NCI-H2196 treated with DMSO at 0.1 percent for 48 hours (cell line): ENCODE data around the gene MSANTD3.
A peak's percentile ranks its signal among the peaks of the same experiment; 100 is the strongest.
"Not testable (repeated sequence)": the region's sequence is repeated elsewhere in the genome, so short reads cannot be mapped to it uniquely, and the experiment has no call there.

Experiments
- DNase-seq: peaks from one replicate; lab custom pipeline; 2025; ENCODE audit not compliant: unreplicated experiment; lab: John Stamatoyannopoulos, UW

MSANTD3 gene

GRCh38 chr9:100428871-100429654, 2.1 kb downstream of the MSANTD3 start:
- DNase-seq = no peak

DNA sequence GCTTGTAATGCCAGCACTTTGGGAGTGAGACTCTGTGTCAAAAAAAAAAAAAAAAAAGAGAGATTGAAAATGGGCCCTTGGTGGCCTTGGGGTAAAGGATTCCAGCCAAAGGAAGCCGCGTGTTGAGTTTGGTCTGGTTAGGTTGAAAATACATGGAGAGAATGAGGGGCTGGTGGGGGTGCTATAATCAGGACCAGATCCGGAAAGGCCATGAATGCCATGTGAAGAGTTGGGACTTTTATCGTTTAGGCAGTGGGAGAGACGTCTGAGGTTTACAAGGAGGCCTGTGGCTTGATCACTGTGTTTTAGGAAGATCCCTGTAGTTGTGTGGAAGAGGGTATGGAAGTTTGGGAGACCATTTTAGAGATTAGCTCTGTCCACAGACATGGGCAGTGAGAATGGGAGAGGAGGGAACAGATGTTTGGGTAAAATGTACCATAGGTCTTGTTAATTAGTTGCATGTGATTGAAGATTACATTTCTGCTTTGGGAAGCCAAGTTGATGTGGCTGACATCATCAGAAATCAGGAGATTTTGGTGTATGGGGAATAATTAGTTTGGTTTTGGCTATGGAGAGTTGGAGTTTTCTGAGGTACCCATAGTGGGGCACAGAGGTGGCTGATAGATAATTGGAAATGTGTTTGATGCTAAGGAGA, 3.5 kb downstream of the MSANTD3 start:
- no peak for DNase-seq

DNA sequence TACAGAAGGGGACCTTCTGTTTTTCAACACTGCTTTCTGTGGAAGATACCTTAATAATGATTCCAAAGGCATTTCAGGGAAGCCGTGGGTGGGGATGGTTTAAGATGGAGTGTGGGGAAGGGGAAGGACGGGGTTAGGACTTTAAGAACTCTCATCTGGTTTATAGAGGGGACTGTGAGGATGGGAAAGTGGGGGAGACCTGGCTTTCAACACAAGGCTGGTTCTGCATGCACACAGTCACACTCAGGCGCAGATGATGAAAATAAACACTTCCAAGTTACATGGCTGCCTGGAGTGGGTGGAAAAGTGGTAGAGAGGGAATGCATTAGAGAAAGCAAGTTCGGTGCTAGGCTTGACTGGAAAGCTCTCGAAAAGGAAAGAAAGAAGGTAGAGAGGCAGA, 4.9 kb downstream of the MSANTD3 start:
- no peak for DNase-seq

- no peak for DNase-seq
Observed at GRCh38 chr9:100432736-100433135, 5.8 kb downstream of the MSANTD3 start.

DNA sequence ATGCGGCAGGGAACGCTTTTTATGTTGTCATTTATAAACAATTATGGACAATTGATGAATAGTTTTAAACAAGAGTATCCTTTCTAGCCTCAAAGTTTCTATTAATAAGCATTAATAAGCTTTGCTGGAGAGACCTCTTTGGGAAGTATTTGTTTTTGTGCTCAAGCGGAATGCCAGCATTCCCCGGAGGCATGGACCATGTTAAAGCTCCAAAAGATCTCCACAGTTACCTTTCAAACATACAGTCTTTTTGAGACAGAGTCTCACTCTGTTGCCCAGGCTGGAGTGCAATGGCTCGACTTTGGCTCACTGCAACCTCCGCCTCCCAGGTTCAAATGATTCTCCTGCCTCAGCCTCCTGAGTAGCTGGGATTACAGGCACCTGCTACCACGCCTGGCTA, 9.6 kb downstream of the MSANTD3 start:
- no peak for DNase-seq

DNA sequence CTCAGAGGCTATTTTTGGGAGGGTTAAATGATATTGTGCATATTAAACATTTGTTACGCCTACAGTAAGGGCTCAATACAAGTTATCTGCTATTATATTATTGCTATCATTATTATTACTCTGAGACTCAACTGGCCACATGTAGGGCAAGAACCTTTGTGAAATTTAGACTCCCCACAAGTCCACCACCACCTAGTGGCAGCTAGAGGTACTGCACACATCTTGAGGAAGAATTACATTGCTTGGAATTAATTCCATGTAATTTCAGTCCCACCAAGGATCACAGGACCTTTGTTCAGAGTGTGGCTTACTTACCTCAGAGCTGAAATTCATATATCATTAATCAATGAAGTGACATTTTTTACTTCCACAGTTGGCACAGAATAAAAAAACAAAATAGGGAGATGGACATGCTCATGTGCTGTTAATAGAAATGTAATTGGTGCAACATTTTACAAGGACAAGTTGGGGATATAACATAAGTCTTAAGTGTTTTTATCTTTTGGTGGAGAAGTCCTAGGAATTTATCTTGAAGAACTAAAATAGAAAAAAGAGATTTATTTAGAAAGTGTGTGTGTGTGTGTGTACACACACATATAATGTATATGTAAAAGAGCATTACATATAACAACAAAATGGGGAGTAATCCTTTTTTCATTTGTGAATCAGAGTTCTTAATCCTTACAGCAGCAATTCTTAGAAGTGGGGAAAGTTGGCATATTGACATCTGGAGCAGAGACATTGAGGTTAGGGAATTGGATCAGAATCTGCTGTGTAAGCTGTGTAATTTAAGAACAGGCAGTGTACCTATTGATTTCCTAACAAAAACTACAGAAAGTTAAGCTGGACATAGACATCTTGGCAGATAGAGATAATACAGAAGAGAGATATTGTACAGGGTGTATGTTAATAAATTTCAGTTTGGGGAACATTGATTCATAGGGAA, 11.2 kb downstream of the MSANTD3 start:
- DNase-seq = peak; percentile 16

DNA sequence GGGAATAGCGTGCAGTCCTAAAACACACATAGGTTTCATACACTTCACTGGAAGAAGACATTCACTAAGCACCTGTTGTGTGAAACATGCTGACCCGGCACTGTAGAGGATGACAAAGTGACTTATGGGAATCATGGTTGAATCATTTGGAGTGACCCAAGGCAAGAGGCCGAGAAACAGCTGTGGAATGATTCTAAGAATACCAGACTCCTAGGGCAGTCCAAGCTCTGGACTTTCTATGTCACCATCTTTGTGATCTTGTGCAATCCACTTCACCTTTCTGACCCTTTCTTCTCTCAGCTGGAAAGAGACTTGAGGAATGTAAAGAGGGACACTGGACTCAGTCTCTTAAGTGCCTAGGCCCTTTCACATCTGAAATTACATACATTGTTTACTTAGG, 13.1 kb downstream of the MSANTD3 start:
- DNase-seq = no peak

DNA sequence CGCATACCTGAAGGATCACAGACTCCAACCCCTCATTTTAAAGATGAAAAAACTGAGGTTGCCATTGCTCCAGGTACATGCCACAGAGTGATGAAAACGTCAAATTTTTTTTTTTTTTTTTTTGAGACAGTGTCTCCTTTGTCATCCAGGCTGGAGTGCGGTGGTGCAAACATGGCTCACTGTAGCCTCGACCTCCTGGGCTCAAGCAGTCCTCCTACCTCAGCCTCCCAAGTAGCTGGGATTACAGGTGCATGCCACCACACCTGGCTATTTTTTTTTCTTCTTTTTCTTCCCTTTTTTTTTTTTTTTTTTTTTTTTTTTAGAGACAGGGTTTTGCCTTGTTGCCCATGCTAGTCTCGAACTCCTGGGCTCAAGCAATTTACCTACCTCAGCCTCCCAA, 13.5 kb downstream of the MSANTD3 start:
- DNase-seq = not testable (repeated sequence)

- no peak for DNase-seq
Observed at GRCh38 chr9:100441911-100442361, 15.0 kb downstream of the MSANTD3 start.

DNA sequence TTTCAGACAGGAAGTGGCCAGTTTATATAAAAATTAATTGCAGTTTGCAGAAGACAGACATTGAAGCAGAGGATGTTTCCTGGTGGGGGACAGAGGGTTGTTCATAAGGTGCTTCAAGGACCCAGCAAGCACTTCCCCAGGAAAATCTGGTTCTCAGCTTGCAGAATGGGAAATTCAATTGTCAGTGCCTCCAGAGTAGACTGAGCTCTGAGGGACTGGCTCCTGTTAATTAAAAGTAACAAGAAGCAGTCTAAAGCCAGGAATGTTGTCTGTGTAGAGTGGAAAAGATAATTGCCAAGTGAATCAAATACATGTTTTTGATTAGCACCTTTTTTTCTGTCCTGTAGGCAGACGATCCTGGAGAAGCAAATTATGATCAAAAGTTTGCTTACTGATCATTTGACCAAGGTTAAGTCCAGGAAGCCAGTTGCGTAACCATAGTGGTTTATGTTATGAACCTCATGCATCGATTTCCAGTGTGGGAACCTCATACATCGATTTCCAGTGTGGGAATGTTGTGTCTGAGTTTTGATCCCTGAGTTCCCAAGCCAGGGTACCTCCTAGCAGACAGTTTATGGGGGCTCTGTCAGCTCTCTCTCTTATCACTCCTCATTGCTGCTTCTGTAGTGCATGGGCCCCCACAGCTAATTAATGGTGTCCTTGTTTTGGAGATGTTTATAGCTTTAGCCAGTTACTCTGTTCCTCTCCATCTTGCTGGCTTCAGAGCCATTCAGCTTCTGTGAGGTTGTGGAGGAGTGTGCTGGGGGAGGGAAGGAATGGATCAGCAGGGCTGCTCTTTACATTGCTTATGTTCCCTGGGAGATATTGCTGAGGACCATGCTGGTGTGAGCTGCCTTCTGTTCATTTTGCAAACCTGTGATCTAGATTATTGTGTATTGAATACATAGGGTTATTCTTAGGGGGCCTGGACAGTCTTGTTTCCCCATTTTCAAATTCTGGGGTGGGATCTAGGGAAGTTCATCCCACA, 17.1 kb downstream of the MSANTD3 start:
- DNase-seq = no peak

GRCh38 chr9:100445161-100445902, 18.4 kb downstream of the MSANTD3 start:
- no peak for DNase-seq

- no peak for DNase-seq
Observed at GRCh38 chr9:100445903-100446549, 19.1 kb downstream of the MSANTD3 start.

- DNase-seq = no peak
Observed at GRCh38 chr9:100447041-100447440, 20.1 kb downstream of the MSANTD3 start.

DNA sequence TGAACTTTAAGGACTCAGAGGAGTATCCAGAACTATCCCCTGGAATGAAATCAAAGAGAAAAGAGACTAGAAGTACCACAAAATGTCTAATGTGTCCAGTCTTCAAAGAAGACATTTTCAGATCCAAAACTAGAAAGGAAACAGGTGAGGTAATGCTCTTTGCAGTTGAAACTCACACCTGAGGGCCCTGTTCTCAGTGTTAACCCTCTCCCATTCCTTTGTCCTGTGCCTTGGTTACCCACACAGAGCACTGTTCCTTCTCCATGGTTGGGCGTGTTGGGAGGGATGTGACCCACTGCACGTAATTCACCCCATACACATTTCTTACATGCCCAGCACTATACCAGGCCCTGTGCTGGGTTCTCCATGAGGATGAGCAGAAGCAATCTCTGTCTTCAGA, 21.3 kb downstream of the MSANTD3 start:
- no peak for DNase-seq

- no peak for DNase-seq
Observed at GRCh38 chr9:100449420-100449819, 22.5 kb downstream of the MSANTD3 start.

GRCh38 chr9:100452894-100453293, 26.0 kb downstream of the MSANTD3 start:
- no peak for DNase-seq

DNA sequence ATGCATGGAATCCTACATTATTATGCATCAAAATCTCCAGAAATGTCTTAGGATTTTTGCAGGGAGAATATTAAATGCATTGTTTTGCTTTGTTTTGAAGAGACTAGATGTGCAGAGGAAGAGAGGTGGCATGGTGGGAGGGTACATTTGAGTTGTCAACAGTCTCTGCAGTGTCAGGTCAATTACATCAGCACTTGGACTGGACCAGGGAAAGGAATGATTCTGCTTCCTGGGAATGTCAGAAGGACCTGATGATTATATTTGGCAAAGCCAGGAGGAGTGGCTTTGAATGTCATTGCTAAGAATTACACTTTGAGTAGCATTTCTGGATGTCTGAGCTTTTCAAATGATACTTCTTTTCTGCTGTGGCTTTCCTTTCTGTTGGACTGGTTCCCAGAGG, 28.5 kb downstream of the MSANTD3 start:
- no peak for DNase-seq

GRCh38 chr9:100457517-100457916, 30.6 kb downstream of the MSANTD3 start:
- DNase-seq = no peak

- DNase-seq = no peak
Observed at GRCh38 chr9:100459963-100460362, 33.0 kb downstream of the MSANTD3 start.
